ENCODE results near the gene WNT11. TPM values are rescaled to one million over a fixed set of nuclear protein-coding genes. Genes with fewer than 3 reads are reported as not detected.
A peak's percentile ranks its signal among the peaks of the same experiment; 100 is the strongest.

Gene WNT11
- total and polyA plus RNA-seq, 5 experiments from 2014 or later: 0.09 to 0.81 (median 0.24) TPM; not detected in 2

- peak in 1 of 10 donors; percentile 53 for DNase-seq
- Mint-ChIP-seq H3K4me3 (no peak overlapping the region), H3K27ac (no peak overlapping the region), H3K27me3 (peaks cover 0 to 4% (median 2%) of the 10 kb centered on the region in 5 donors), H3K36me3 (no peaks in the 10 kb centered on the region), H3K9me3 (no peaks in the 10 kb centered on the region), H3K4me1 (no peaks in the 10 kb centered on the region)
- no peak for ATAC-seq
- POLR2A ChIA-PET: no interaction called here
Observed at GRCh38 chr11:76159983-76160661, 46.2 kb downstream of the WNT11 start.

GRCh38 chr11:76159303-76159937 is 46.9 kb downstream of the WNT11 start:
- no peaks in the 10 kb centered on the region for H3K36me3 Mint-ChIP-seq
- ATAC-seq: no peak
- POLR2A ChIA-PET: no interaction called here
- no peak overlapping the region for H3K4me3 Mint-ChIP-seq
- no peaks in the 10 kb centered on the region for H3K9me3 Mint-ChIP-seq
- H3K4me1 Mint-ChIP-seq: no peaks in the 10 kb centered on the region
- no peak overlapping the region for H3K27ac Mint-ChIP-seq
- H3K27me3 Mint-ChIP-seq: peaks cover 0 to 4% (median 2%) of the 10 kb centered on the region in 5 donors
- DNase-seq: peak in 1 of 10 donors; percentile 50

- peaks cover 0 to 4% (median under 1%) of the 10 kb centered on the region in 4 donors for H3K4me1 Mint-ChIP-seq
- ATAC-seq: no peak
- H3K27ac Mint-ChIP-seq: no peak overlapping the region
- POLR2A ChIA-PET: no interaction called here
- DNase-seq: peak in 1 of 10 donors; percentile 51
- no peaks in the 10 kb centered on the region for H3K9me3 Mint-ChIP-seq
- H3K36me3 Mint-ChIP-seq: no peaks in the 10 kb centered on the region
- H3K27me3 Mint-ChIP-seq: peaks cover 0 to 4% (median 2%) of the 10 kb centered on the region in 5 donors
- H3K4me3 Mint-ChIP-seq: no peak overlapping the region
Observed at GRCh38 chr11:76158394-76159302, 47.7 kb downstream of the WNT11 start.

- no peak for ATAC-seq
- Mint-ChIP-seq H3K4me3 (no peak overlapping the region), H3K27ac (peak overlapping the region in 1 of 10 donors; percentile 7), H3K9me3 (no peaks in the 10 kb centered on the region), H3K36me3 (no peaks in the 10 kb centered on the region), H3K4me1 (peaks cover 6 to 12% (median 8%) of the 10 kb centered on the region in 4 donors), H3K27me3 (peaks cover 0 to 12% (median 3%) of the 10 kb centered on the region in 5 donors)
- no peak for DNase-seq
- POLR2A ChIA-PET: no interaction called here
Observed at GRCh38 chr11:76157891-76158290, 48.4 kb downstream of the WNT11 start.

- POLR2A ChIA-PET: no interaction called here
- Mint-ChIP-seq H3K27me3 (peaks cover 2 to 20% (median 9%) of the 10 kb centered on the region in 5 donors), H3K9me3 (no peaks in the 10 kb centered on the region), H3K4me1 (peaks cover 15 to 21% (median 17%) of the 10 kb centered on the region in 4 donors), H3K27ac (peak overlapping the region in 1 of 10 donors; percentile 62), H3K36me3 (no peaks in the 10 kb centered on the region), H3K4me3 (no peak overlapping the region)
- DNase-seq: no peak
- ATAC-seq: no peak
Observed at GRCh38 chr11:76156971-76157427, 49.3 kb downstream of the WNT11 start.

GRCh38 chr11:76155500-76156227 is 50.6 kb downstream of the WNT11 start:
- POLR2A ChIA-PET: no interaction called here
- Mint-ChIP-seq H3K4me1 (peaks cover 17 to 23% (median 22%) of the 10 kb centered on the region in 4 donors), H3K9me3 (no peaks in the 10 kb centered on the region), H3K27me3 (peaks cover 2 to 23% (median 12%) of the 10 kb centered on the region in 5 donors), H3K36me3 (no peaks in the 10 kb centered on the region), H3K27ac (peak overlapping the region in 1 of 10 donors; percentile 34), H3K4me3 (no peak overlapping the region)
- no peak for ATAC-seq
- no peak for DNase-seq

GRCh38 chr11:76153571-76153923 is 52.8 kb downstream of the WNT11 start:
- no peak for ATAC-seq
- peak overlapping the region in 4 of 10 donors; percentile 58 to 85 (median 82) for H3K27ac Mint-ChIP-seq
- no peaks in the 10 kb centered on the region for H3K9me3 Mint-ChIP-seq
- peak overlapping the region in 9 of 10 donors; percentile 41 to 84 (median 81) for H3K4me3 Mint-ChIP-seq
- H3K27me3 Mint-ChIP-seq: peaks cover 2 to 23% (median 12%) of the 10 kb centered on the region in 5 donors
- no peak for DNase-seq
- peaks cover 17 to 23% (median 22%) of the 10 kb centered on the region in 4 donors for H3K4me1 Mint-ChIP-seq
- POLR2A ChIA-PET: interaction anchor here (1.4 kb wide), 1 partner anchor 256 kb away, joined by 5 read pairs; no protein-coding TSS in a partner anchor
- H3K36me3 Mint-ChIP-seq: no peaks in the 10 kb centered on the region

GRCh38 chr11:76152741-76153570 is 53.3 kb downstream of the WNT11 start:
- H3K4me1 Mint-ChIP-seq: peaks cover 17 to 23% (median 22%) of the 10 kb centered on the region in 4 donors
- peak overlapping the region in 6 of 10 donors; percentile 4 to 85 (median 74) for H3K27ac Mint-ChIP-seq
- DNase-seq (peak in 1 of 10 donors; percentile 15), ATAC-seq (peak; percentile 13 to 14)
- H3K36me3 Mint-ChIP-seq: no peaks in the 10 kb centered on the region
- no peaks in the 10 kb centered on the region for H3K9me3 Mint-ChIP-seq
- H3K4me3 Mint-ChIP-seq: peak overlapping the region; percentile 71 to 84 (median 81)
- POLR2A ChIA-PET: interaction anchor here (0.5 to 1.4 kb wide), 2 partner anchors 256 to 1920 kb away, joined by 3 to 5 read pairs; no protein-coding TSS in a partner anchor
- peaks cover 2 to 23% (median 11%) of the 10 kb centered on the region in 5 donors for H3K27me3 Mint-ChIP-seq

- POLR2A ChIA-PET: interaction anchor here (1.4 kb wide), 1 partner anchor 255 kb away, joined by 5 read pairs; no protein-coding TSS in a partner anchor
Observed at GRCh38 chr11:76152086-76152681, 54.1 kb downstream of the WNT11 start.

GRCh38 chr11:76151556-76152085 is 54.7 kb downstream of the WNT11 start:
- Mint-ChIP-seq H3K9me3 (no peaks in the 10 kb centered on the region), H3K27me3 (peaks cover 2 to 22% (median 9%) of the 10 kb centered on the region in 5 donors), H3K4me3 (peak overlapping the region in 7 of 10 donors; percentile 49 to 84 (median 81)), H3K4me1 (peaks cover 17 to 23% (median 22%) of the 10 kb centered on the region in 4 donors), H3K27ac (peak overlapping the region in 3 of 10 donors; percentile 58 to 80 (median 73)), H3K36me3 (no peaks in the 10 kb centered on the region)
- peak in 1 of 2 donors; percentile 10 for ATAC-seq
- no peak for DNase-seq
- POLR2A ChIA-PET: no interaction called here

More at GRCh38 chr11:76152086-76152681, 54.1 kb downstream of the WNT11 start:
- Mint-ChIP-seq H3K36me3 (no peaks in the 10 kb centered on the region), H3K27ac (peak overlapping the region in 5 of 10 donors; percentile 58 to 80 (median 66)), H3K4me3 (peak overlapping the region; percentile 71 to 84 (median 81)), H3K9me3 (no peaks in the 10 kb centered on the region), H3K27me3 (peaks cover 2 to 23% (median 9%) of the 10 kb centered on the region in 5 donors), H3K4me1 (peaks cover 17 to 23% (median 22%) of the 10 kb centered on the region in 4 donors)
- peak; percentile 91 to 98 for ATAC-seq
- peak; percentile 56 to 88 (median 70) for DNase-seq

Measured in naive thymus-derived CD8-positive, alpha-beta T cell (primary cell).